ENCODE measurements around the gene MYMK. TPM values are rescaled to one million over a fixed set of nuclear protein-coding genes. Genes with fewer than 3 reads are reported as not detected.

MYMK gene
- total RNA-seq, 1 donor from 2014 or later = not detected

DNA sequence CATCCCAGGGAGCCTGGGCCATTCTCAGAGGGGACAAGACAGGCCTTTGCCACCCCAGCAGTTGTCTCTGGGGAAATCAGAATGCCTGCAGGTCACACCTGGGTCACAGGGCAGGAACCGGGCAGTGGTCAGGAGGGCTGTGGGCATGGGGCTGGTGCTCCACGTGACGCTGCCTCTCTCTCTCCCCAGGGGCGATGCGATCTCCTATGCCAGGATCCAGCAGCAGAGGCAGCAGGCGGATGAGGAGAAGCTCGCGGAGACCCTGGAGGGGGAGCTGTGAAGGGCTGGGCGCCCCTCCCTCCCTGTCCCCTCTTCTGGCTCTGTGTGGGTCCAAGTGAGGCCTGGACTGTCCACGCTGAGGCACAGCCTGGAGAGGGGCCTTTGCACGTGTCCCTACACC lies 56.4 kb downstream of the MYMK start:
- DNase-seq (ENCODE audit: low read depth in 2 of 2) = no peak

DNA sequence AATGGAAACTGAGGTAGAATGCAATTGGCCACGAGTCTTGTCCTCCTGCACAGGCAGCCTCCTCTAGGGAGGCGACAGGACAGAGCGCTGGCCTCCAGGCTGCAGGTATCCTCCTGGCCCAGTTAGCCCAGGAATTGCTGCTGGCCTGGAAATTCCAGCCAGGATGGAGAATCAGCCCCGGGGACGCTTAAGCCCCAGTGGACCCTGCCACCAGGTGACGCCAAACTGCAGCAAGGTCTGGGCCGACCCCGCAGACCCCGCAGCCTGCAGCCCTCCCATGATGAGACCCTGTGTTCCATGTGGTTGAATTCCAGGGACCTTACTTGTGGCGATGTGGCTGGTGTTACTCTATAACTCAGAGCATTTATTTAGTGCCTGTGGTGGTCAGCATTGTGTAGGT lies 57.7 kb downstream of the MYMK start:
- no peak for DNase-seq (ENCODE audit: low read depth in 2 of 2)

DNA sequence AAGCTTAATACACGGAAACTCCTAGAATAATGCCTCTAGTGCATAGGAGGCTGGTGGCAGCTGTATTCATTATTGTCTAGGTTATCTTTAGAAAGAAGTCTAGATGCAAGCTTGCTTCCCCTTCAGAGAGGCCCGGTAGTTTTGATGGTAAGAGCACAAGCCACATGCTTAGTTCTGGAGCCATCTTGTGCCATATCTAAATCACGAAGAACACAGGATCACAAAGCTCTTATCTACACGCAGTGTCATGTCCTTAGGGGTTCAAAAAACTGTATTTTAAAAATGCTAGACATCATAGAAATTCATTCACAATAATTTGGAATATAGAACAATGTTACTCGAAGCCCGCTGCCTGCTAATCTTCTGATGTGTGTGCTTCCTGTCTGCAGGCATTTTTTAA lies 58.8 kb downstream of the MYMK start:
- DNase-seq (ENCODE audit: low read depth in 2 of 2) = no peak

DNA sequence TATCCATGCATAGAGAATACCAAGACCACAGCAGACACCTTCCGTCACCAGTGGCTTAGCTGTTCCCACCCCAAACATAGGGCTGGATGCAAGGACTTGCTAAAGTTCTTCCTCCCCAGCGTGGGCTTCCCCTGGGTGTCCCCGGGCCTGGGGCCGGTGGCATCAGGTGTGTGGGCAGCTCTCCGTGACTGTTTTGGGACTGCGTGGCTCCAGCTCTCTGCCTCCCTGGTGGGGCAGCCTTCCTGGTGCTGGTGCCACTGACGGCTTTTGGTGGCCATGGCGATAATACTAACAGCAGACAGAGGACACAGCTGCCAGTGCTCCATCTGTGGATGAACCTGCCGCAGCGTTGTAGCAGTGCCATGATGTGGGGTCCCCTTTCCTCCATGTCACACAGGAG lies 60.1 kb downstream of the MYMK start:
- DNase-seq (ENCODE audit: low read depth in 2 of 2) = no peak

Other genes starting within 250 kb of the MYMK start
- gene ABO, start 249.8 kb downstream of the MYMK start, total RNA-seq = 0.39 and 0.63 TPM in 2 replicates
- gene SURF6, start 188.8 kb downstream of the MYMK start, total RNA-seq = 5.3 and 7.3 TPM in 2 replicates
- 10.3 and 19.1 TPM in 2 replicates for gene MED22, start 176.8 kb downstream of the MYMK start, total RNA-seq
- gene RPL7A, start 176.7 kb downstream of the MYMK start, total RNA-seq = 1,768 and 1,981 TPM in 2 replicates
- gene SURF1, start 168.5 kb downstream of the MYMK start, total RNA-seq = 19.7 and 21.6 TPM in 2 replicates
- gene SURF2, start 168.4 kb downstream of the MYMK start, total RNA-seq = 9.6 and 15.3 TPM in 2 replicates
- gene SURF4, start 148.9 kb downstream of the MYMK start, total RNA-seq = 270 and 365 TPM in 2 replicates
- gene STKLD1, start 148.6 kb downstream of the MYMK start, total RNA-seq = 0.26 and 0.38 TPM in 2 replicates
- gene REXO4, start 106.9 kb downstream of the MYMK start, total RNA-seq = 12.1 and 13.3 TPM in 2 replicates
- gene ADAMTS13, start 102.6 kb downstream of the MYMK start, total RNA-seq = 0.39 and 1.0 TPM in 2 replicates
- 6.5 and 15.2 TPM in 2 replicates for gene CACFD1, start 65.0 kb downstream of the MYMK start, total RNA-seq
- 19.7 and 24.4 TPM in 2 replicates for gene SLC2A6, start 45.9 kb downstream of the MYMK start, total RNA-seq
- gene ADAMTSL2, start 9.7 kb upstream of the MYMK start, total RNA-seq = under 0.01 TPM in 2 replicates
- not detected in 2 replicates for gene FAM163B, start 84.4 kb upstream of the MYMK start, total RNA-seq
- gene DBH, start 111.4 kb upstream of the MYMK start, total RNA-seq = not detected in 2 replicates
- under 0.01 and 0.13 TPM in 2 replicates for gene SARDH, start 213.4 kb upstream of the MYMK start, total RNA-seq

Measured in dermis microvascular lymphatic vessel endothelial cell (primary cell).